Stimulated activated CD4-positive, alpha-beta T cell treated with anti-CD3 and anti-CD28 coated beads, Interleukin-15, amount 100 ng/mL, for 48 hours (primary cell): Measurements from ENCODE around the gene PMP22.
"Not testable (repeated sequence)": the region's sequence is repeated elsewhere in the genome, so short reads cannot be mapped to it uniquely, and the experiment has no call there.

Source experiments
- DNase-seq, 2 donors: peaks; one replicate each; pipeline ENCODE4 v3.0.0-alpha.2; 2020; ENCODE audit warnings: low read depth in 2 of 2

Gene PMP22

DNA sequence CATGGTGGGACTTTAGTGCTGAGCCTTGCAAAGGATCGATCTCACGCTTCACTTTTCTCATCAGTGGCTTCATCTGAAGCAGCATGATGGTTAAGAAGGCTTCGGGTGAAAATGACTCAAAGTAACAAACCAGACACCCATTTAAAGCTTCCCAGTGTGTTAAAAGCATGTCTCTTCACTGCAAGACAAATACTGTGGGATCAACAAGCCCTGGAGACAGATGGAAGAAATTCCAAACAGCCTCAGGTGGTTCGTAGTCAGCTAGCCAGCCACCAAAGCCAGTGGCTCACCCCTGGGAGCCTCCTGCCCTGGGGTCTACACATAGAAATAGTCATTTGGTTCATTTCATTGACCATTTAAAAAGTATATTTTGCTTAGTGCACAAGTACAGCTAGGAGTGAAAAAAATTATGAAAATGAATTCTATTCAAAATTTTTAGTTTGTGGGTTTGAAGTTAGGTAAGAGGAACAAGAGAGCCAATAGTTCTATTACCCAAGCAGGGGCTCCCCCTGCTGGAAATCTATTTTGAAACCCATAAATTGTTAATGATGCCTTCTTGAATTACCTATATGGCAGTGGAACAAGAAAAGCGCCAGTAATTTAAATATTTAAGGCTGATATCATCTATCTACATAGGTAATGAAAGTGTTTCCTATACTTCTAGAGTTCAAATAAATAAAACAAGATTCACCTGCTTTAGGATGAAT is 51.6 kb downstream of the PMP22 start:
- DNase-seq: no peak

DNA sequence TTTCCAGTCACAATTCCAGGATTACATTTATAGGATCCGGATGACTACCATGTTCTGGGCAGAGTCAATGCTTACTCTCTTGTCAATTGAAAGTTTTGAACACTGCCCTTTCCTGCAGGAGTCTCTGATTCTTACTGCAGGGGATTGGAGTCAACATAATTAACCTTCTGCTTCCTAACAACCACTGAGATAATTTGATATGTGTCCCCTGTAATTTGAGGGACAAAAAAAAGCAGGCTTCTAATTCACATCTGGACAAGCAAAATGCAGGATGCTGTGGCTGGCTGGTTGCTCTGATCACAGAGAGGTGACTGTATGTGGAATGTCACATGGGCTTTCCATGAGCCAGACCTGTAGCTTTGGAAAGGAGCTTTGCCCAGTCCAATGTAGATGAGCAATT is 54.9 kb downstream of the PMP22 start:
- DNase-seq: no peak

DNA sequence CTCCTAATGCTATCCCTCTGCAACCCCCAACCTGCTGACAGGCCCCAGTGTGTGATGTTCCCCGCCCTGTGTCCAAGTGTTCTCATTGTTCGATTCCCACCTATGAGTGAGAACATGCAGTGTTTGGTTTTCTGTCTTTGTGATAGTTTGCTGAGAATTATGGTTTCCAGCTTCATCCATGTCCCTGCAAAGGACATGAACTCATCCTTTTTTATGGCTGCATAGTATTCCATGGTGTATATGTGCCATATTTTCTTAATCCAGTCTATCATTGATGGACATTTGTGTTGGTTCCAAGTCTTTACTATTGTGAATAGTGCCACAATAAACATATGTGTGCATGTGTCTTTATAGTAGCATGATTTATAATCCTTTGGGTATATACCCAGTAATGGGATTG is 62.1 kb downstream of the PMP22 start:
- DNase-seq: not testable (repeated sequence)

DNA sequence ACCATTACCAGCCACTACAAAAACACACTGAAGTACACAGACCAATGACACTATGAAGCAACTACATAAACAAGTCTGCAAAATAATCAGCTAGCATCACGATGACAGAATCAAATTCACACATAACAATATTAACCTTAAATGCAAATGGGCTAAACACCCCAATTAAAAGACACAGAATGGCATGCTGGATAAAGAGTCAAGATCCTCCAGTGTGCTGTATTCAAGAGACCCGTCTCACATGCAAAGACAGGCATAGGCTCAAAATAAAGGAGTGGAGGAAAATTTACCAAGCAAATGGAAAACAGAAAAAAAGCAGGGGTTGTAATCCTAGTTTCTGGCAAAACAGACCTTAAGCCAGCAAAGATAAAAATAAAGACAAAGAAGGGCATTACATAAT is 64.6 kb downstream of the PMP22 start:
- not testable (repeated sequence) for DNase-seq

DNA sequence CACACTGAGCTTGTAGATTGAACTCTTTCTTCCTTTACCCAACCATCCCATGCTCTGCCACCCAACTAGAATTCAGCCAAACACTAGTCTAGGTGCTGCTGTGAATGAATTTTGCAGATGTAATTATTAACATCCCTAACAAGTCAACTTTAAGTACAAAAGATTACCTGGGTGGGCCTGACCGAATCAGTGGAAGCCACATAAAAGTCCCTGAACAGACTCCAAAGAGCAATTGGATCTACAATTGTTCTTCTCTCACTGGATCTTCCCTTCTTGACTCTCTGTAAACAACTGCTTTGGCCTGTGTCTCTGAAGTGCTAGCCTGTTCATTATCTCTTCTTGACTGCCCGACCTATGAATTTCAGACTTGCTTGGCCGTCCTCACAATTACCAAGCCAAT is 67.9 kb downstream of the PMP22 start:
- DNase-seq: no peak

DNA sequence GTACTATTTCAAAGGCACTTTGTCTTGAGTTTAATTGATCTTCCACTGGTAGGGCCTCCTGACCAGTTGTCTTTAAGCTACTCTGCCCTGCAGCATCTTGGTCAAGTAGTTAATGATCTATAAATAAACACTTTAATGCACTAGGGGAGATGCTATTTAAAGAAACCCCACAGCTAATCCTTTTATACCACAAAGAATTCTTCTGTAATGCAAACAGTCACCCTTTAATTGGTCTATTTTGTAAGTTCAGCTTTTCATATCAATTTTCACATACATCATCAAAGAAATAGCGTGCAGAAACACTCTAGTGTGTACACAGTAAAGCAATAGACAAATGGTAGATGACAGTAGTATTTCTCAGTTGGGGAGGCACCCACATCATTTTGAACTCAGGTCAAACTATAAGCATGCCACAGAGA is 70.3 kb downstream of the PMP22 start:
- no peak for DNase-seq

DNA sequence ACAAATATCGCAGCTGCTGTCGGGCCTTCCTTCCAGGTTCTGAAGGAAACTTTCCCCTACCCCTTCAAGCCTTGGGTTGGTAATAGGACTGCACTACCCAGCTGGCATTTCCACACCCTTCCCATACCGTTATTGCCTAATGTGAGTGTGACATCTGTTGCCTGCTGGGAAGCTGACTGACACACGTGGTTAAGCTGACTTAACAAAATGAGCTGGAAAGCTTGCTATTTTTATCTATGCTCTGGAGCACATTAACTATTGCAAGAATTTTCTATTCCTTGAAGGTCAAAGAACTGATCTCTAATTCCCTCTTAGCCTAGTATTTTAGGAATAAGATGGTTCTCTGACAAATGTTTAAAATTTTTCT is 79.5 kb downstream of the PMP22 start:
- no peak for DNase-seq

DNA sequence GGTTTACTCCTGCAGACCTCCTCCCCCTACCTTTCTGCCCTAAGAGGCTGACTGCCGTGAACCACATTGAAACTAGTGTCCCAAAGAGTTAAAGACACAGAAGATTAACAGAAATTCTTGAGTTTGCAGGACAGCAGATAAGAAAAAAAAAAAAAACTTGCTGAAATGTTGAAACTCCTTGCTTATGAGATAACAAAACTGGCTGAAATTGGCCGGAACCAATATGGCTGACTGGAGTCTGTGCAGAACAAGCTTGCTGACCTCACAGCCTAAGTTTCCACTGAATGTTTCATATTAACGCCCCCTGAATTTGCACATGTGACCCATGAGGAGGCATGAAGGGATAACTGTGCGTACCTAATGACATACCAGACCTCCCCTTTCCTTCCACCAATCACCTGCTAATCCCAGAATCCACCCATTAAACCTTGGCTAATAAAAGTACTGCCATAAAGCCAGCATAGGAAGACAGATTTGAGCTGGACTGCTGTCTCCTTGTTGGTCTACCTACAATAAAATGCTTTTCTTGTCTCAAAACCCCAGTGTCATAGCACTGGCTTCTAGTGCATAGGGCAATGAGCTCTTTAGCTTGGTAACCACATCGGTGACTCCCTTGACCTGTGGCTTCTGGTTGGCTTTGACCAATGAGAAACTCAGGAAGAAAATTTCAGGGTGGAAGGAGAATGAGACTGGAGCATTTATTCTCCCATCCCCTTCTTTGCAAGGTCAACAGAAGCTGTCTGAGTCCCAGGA is 80.1 kb downstream of the PMP22 start:
- DNase-seq: no peak

DNA sequence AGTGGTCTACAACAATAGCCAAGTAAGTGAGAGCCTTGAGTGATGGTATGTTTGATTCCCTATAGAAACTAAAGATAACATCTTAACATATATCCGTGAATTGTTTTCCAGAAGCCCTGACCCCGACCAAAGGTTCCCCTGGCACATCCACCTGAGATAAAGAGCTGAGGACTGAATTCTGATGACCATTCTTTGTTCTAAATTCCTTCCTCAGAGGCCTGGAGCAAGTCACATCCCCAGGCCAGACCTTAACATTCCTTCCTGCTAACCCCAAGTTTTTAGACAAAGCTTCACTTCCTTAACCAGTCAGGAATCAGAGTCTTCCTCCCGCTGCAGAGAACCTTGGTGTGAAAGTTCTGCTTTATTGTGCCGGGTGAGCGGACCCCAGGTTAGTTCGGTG is 83.3 kb downstream of the PMP22 start:
- DNase-seq: no peak

DNA sequence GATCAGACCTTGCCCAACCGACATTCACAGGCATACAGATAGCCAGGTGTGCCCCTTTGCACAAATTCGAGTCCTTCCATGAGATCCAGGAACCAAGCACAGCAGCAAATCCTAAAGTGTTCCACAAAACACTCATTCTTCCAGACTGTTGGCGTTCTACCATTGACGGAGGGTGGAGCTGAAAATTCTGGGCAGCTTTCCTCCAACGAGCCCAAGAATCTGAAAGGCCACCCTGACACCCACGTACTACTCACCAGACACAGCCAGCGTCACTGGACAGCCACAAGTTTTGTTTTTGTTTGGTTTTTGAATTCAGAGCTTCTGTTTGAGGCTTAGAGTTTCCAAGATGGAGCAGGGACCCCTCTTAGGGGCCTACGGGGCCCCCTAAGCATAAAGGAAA is 83.8 kb downstream of the PMP22 start:
- DNase-seq: no peak

DNA sequence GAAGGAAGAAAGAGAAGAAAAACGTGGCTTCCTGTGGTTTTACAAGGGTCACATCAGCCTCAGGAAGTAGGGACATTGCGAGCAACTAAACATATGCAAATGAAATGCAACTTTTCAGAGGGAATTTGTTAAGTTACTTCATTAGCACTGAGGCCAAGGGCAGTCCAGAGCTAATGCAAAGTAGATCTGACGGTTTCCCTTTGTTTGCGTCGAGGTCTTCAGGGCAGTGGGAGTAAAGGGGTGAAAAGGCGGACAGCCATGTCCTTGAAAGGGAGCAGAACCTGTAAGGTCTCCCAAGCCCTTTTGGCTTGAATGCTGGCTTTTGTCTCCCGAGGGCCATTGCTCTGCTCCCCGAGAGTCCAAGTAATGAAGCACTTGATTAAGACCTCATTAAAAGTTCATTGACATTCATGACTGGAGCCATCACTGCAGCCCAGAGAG is 85.0 kb downstream of the PMP22 start:
- DNase-seq: no peak
